Fibroblast of lung (primary cell): ENCODE results near the gene LGALS3. TPM values are rescaled to one million over a fixed set of nuclear protein-coding genes. Genes with fewer than 3 reads are reported as not detected.

ENCODE experiments used
- DNase-seq, 2 donors: peaks; one replicate each; pipeline versions ENCODE4 v3.0.0 to v3.0.0-alpha.2; 2010; ENCODE audit warnings: low read depth in 2 of 2
- H2AFZ ChIP-seq: 2 replicates; pipeline ENCODE4 v1.5.1; 2012; ENCODE audit warnings: low read length, control low read depth, inconsistent platforms
- H3K27ac ChIP-seq: 2 replicates; pipeline ENCODE4 v1.5.1; 2011; ENCODE audit warnings: low read length, control low read depth; ENCODE audit not compliant: insufficient read depth
- H3K27me3 ChIP-seq: 2 replicates; pipeline ENCODE4 v1.5.1; 2011; ENCODE audit warnings: mild to moderate bottlenecking, low read length; ENCODE audit not compliant: control insufficient read depth, insufficient read depth
- H3K36me3 ChIP-seq: 2 replicates; pipeline ENCODE4 v1.5.1; 2011; ENCODE audit warnings: low read length; ENCODE audit not compliant: control insufficient read depth, insufficient read depth
- H3K4me1 ChIP-seq: 2 replicates; pipeline ENCODE4 v1.5.1; 2011; ENCODE audit warnings: low read length; ENCODE audit not compliant: control insufficient read depth, insufficient read depth; ENCODE audit errors: extremely low read depth
- H3K4me2 ChIP-seq: 2 replicates; pipeline ENCODE4 v1.5.1; 2011; ENCODE audit warnings: low read length, control low read depth; ENCODE audit not compliant: insufficient read depth; ENCODE audit errors: extremely low read depth
- H3K4me3 ChIP-seq, 4 experiments: fragments of 200-600 bp in 1 of 4; sonication (generic) in 1 of 4; replicated peaks in 1 of 4; 2 replicates each; pipeline ENCODE4 v1.5.1; 2011 to 2016; ENCODE audit warnings: low read length in 4 of 4, low read depth in 3 of 4, mild to moderate bottlenecking in 3 of 4, control low read depth in 2 of 4, inconsistent platforms in 1 of 4, mixed read lengths in 1 of 4; ENCODE audit not compliant: insufficient read depth in 1 of 4; ENCODE audit errors: control extremely low read depth in 1 of 4
- H3K79me2 ChIP-seq: 2 replicates; pipeline ENCODE4 v1.5.1; 2012; ENCODE audit warnings: mild to moderate bottlenecking, low read length, inconsistent platforms; ENCODE audit not compliant: control insufficient read depth, insufficient read depth
- H3K9ac ChIP-seq: 2 replicates; pipeline ENCODE4 v1.5.1; 2011; ENCODE audit warnings: mild to moderate bottlenecking, low read length, control low read depth; ENCODE audit not compliant: insufficient read depth
- H3K9me3 ChIP-seq: 2 replicates; pipeline ENCODE4 v1.5.1; 2012; ENCODE audit warnings: low read depth, low read length; ENCODE audit not compliant: control insufficient read depth, insufficient read depth
- H4K20me1 ChIP-seq: 2 replicates; pipeline ENCODE4 v1.5.1; 2011; ENCODE audit warnings: low read length; ENCODE audit not compliant: control insufficient read depth, insufficient read depth; ENCODE audit errors: extremely low read depth
- CTCF ChIP-seq, 2 donors: IDR thresholded peaks in 1 of 2; conservative IDR thresholded peaks in 1 of 2; 1 replicate in 1 of 2; 2 replicates in 1 of 2; pipeline ENCODE4 v1.5.1; 2011 to 2012; ENCODE audit warnings: low read length in 2 of 2, control low read depth in 1 of 2, inconsistent platforms in 1 of 2, low read depth in 1 of 2, mild to moderate bottlenecking in 1 of 2
- EZH2 ChIP-seq: IDR thresholded peaks from 2 replicates; pipeline ENCODE4 v1.5.1; 2012; ENCODE audit warnings: low read length, control low read depth, mild to moderate bottlenecking; ENCODE audit errors: missing control alignments
- polyA plus RNA-seq, 2 donors: library from polyadenylated mRNA; depleted of rRNA in 1 of 2; stranded (reverse) in 1 of 2; unstranded in 1 of 2; fragments of >200 nt; gene quantifications; 2 replicates each; pipeline ENCODE4 v1.2.1, GENCODE V29; 2011 to 2012; ENCODE audit warnings: missing spikeins in 1 of 2
- total RNA-seq: library from RNA; depleted of rRNA; stranded (reverse); fragments of >200 nt; gene quantifications from 2 replicates; pipeline ENCODE4 v1.2.1, GENCODE V29; 2014

The LGALS3 gene
- total and polyA plus RNA-seq, 2 donors (not counting 1 experiment from before 2014, with no cell fraction given), result 333 to 434 TPM

GRCh38 chr14:55122440-55122986 lies 6.5 kb upstream of the LGALS3 start:
- H2AFZ ChIP-seq, result no peak overlapping the region
- DNase-seq, result peak; percentile 36 to 63
- no peaks in the 10 kb centered on the region for H3K36me3 ChIP-seq
- H3K4me1 ChIP-seq, result peaks cover 13% of the 10 kb centered on the region
- H3K27me3 ChIP-seq, result no peaks in the 10 kb centered on the region
- H3K4me3 ChIP-seq, result no peak overlapping the region
- no peaks in the 10 kb centered on the region for H4K20me1 ChIP-seq
- TF ChIP-seq EZH2 (no peak), CTCF (conservative IDR thresholded peaks at IDR 0.05 in 1 of 2, IDR thresholded peaks at IDR 0.05 in 1 of 2; ENCODE audit: low read depth in 1 of 2, low read length in 2 of 2) (no peak)
- no peaks in the 10 kb centered on the region for H3K9me3 ChIP-seq
- H3K4me2 ChIP-seq, result peak overlapping the region; percentile 30
- no peaks in the 10 kb centered on the region for H3K79me2 ChIP-seq
- H3K27ac ChIP-seq, result peak overlapping the region; percentile 40
- no peak overlapping the region for H3K9ac ChIP-seq

- Histone ChIP-seq H4K20me1 (no peaks in the 10 kb centered on the region), H3K27me3 (no peaks in the 10 kb centered on the region), H3K9me3 (no peaks in the 10 kb centered on the region), H3K4me2 (peak overlapping the region; percentile 30), H3K4me3 (no peak overlapping the region), H3K36me3 (no peaks in the 10 kb centered on the region), H3K4me1 (peaks cover 16% of the 10 kb centered on the region), H3K9ac (no peak overlapping the region), H3K27ac (peak overlapping the region; percentile 40), H2AFZ (no peak overlapping the region), H3K79me2 (no peaks in the 10 kb centered on the region)
- DNase-seq, result peak; percentile 84 to 96
- TF ChIP-seq CTCF (conservative IDR thresholded peaks at IDR 0.05 in 1 of 2, IDR thresholded peaks at IDR 0.05 in 1 of 2; ENCODE audit: low read depth in 1 of 2, low read length in 2 of 2) (no peak), EZH2 (no peak)
These were observed 6.0 kb upstream of the LGALS3 start for GRCh38 chr14:55123101-55123500.

GRCh38 chr14:55123852-55124639 lies 5.0 kb upstream of the LGALS3 start:
- no peaks in the 10 kb centered on the region for H3K9me3 ChIP-seq
- H2AFZ ChIP-seq, result no peak overlapping the region
- H3K4me3 ChIP-seq, result no peak overlapping the region
- no peaks in the 10 kb centered on the region for H3K79me2 ChIP-seq
- no peak overlapping the region for H3K27ac ChIP-seq
- no peaks in the 10 kb centered on the region for H3K36me3 ChIP-seq
- no peak for DNase-seq
- no peaks in the 10 kb centered on the region for H3K27me3 ChIP-seq
- H3K4me1 ChIP-seq, result peaks cover 18% of the 10 kb centered on the region
- H3K9ac ChIP-seq, result no peak overlapping the region
- H3K4me2 ChIP-seq, result no peak overlapping the region
- TF ChIP-seq CTCF (conservative IDR thresholded peaks at IDR 0.05 in 1 of 2, IDR thresholded peaks at IDR 0.05 in 1 of 2; ENCODE audit: low read depth in 1 of 2, low read length in 2 of 2), result no peak
- no peak for TF ChIP-seq EZH2
- no peaks in the 10 kb centered on the region for H4K20me1 ChIP-seq
